Transverse colon (tissue), 4 donors: ENCODE results near the gene SERPINB10.

ENCODE experiments used
- CTCF ChIP-seq, 5 experiments: fragments of 200-600 bp in 3 of 5; fragments of 450-650 bp in 2 of 5; sonication (generic) in 3 of 5; IDR thresholded peaks; 1 replicate in 2 of 5; 2 replicates in 3 of 5; pipeline ENCODE4 v1.5.1; 2016 to 2017; ENCODE audit warnings: antibody characterized with exemption in 5 of 5, inconsistent platforms in 3 of 5, mild to moderate bottlenecking in 2 of 5, moderate library complexity in 1 of 5
- EP300 ChIP-seq: sonication (generic); formaldehyde crosslinking; IDR thresholded peaks from one replicate; pipeline ENCODE4 v1.6.1; 2017; ENCODE audit warnings: antibody characterized with exemption, low read depth
- POLR2A ChIP-seq: fragments of 450-650 bp; IDR thresholded peaks from one replicate; pipeline ENCODE4 v1.6.1; 2016; ENCODE audit warnings: antibody characterized with exemption, mild to moderate bottlenecking, moderate library complexity
- POLR2AphosphoS5 ChIP-seq, 3 donors: sonication (generic); formaldehyde crosslinking; IDR thresholded peaks; one replicate each; pipeline ENCODE4 v1.6.1; 2016; ENCODE audit warnings: antibody characterized with exemption in 3 of 3

GRCh38 chr18:63882333-63883141 is 25.2 kb upstream of the SERPINB10 start:
- TF ChIP-seq CTCF (IDR thresholded peaks at IDR 0.05) = no peak
- no peak for TF ChIP-seq POLR2A
- TF ChIP-seq POLR2AphosphoS5 (IDR thresholded peaks at IDR 0.05) = no peak
- TF ChIP-seq EP300 = no peak
